GM18951 (cell line): Measurements from ENCODE around the gene P2RX5.

Experiments
- POLR2A ChIP-seq: IDR thresholded peaks from 4 replicates; pipeline ENCODE4 v1.6.1; 2011; ENCODE audit warnings: mild to moderate bottlenecking; ENCODE audit not compliant: insufficient read length, insufficient read depth; ENCODE audit errors: extremely low read depth
- in situ Hi-C: fragments of 300-500 bp; cut with MboI; formaldehyde crosslinking; loops from one replicate; pipeline ENCODE4 v1.12.0; 2022; ENCODE audit warnings: low sequenced_read_pairs, mixed read lengths, inconsistent platforms; ENCODE audit not compliant: unreplicated experiment

The P2RX5 gene

DNA sequence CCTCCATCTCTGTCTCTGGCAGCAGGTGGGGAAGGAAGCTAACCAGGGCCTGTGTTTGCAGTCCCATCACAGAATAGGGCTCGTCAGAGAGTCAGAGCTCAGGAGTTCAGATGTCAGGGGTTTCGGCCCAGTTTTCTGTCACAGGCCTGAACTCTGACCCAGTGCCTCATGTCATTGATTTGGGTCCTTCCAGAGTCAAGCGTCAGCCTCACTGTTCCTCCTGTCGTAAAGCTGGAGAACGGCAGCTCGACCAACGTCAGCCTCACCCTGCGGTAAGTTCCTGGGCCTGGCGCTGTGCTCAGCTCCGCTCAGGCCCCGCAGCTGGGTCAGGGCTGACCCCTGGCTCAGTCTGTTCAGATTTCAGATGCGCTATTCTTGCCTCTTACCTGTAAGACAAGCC lies 48.7 kb downstream of the P2RX5 start:
- no peak for TF ChIP-seq POLR2A
- in situ Hi-C loops = no loop called here

DNA sequence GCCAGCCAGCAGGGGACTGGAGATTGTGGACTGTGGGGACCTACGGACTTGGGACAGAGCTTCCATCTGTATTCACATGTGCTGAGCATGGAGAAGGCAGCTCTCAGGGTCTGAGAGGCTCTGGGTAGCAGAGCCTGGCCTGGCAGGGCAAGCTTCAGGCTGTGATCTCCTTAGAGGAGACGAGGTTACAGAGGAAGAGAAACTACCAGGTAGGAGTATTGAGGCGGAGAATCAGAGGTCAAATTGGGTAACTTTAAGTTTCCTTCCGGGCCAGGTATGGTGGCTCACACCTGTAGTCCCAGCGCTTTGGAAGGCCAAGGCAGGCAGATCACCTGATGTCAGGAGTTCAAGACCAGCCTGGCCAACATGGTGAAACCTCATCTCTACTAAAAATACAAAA lies 50.6 kb downstream of the P2RX5 start:
- in situ Hi-C loops = no loop called here
- TF ChIP-seq POLR2A = no peak

DNA sequence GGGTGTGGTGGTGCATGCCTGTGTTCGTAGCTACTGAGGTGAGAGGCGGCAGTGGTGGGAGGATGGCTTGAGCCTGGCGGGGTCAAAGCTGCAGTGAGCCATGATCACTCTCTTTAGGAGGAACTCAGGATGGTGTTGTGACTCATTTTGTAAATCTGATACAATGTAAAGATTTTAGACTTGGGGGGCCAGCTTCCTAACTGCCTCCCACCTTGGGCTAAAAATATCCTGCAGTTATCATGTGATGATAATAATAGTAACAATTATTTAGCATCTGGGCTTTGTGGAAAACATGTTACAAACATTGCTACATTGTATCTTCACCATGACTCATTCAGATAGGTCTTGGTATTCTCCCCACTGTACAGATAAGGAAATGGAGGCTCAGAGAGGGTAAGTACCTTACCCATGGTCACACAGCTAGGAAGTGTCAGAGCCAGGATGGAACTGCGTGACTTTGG lies 52.0 kb downstream of the P2RX5 start:
- no peak for TF ChIP-seq POLR2A
- in situ Hi-C loops = no loop called here

DNA sequence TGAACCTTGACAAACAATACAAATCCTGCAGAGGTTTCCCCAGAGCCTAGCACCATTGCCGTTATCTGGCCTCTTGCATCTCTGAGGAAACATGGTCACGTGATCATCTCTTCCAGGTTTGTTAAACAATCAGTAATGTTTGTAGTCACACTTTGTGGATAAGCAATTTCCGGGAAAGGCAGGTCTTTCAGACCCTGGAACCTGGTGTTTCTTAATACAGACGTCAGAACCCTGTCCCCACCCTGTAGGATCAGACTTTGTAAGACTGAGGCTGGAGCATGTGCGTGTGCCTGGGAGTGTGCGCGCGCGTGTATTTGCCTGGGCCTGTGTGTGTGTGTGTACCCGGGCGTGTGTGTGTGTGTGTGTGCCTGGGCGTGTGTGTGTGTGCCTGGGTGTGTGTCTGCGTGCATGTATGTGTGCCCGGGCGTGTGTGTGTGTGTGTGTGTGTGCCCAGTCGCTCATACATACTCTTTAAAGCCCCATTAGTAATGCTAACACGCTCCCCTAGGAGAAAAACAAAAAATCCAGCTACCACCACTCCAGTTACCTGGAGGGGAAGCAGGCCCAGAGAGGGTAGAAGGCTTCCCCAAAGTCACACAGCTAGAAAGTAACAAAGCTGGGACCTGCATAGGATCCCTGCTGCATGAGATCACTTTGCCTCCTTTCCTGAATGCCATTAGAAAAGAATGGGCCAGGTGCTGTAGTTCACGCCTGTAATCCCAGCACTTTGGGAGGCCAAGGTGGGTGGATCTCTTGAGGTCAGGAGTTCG lies 54.1 kb downstream of the P2RX5 start:
- in situ Hi-C loops = no loop called here

DNA sequence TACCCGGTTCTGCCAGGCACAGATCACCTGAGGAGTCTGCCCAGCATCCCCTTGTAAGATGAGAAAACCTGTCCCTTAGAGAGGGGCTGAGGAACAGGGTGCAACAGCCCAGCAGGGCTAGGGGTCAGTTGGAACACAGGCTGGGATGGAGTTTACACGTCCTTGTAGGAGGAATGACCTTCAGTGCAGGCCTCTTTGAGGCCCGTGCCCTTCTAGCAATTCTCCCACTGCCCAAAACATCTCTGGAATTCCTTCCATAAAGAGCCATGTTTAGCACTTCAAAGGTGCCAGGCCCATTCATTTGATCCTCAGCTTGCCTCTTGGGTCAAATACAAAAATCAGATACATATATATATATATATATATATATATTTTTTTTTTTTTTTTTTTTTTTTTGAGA lies 54.9 kb downstream of the P2RX5 start:
- no peak for TF ChIP-seq POLR2A
- in situ Hi-C loops = no loop called here

More for the DNA sequence above, 54.1 kb downstream of the P2RX5 start:
- no peak for TF ChIP-seq POLR2A

DNA sequence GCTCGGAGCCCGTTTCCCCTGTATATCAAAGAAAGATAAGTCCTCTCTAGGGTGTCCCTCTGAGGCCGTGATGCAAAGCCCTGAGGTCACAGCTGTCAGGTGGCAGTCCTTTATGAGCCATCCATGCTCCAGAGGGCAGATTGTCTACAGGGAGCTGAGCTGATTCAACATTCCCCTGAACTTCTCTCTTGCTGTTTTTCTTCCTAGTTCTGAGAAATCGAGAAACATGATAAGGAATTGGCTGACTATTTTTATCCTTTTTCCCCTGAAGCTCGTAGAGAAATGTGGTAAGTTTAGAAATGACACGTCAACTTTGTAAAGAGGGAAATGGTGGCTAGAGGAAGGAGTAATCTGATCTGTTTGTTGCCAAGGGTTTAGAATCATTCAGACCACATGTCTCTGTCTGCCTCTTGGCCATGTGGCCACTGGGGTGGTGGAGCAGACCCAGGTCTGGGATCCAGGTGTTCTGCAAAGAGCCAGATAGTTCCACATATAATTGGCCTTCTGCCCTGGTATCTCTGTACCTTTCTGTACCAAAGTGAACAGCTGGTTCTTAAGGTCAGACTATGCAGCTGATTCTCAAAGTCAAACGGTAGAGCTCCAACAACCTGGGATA lies 55.9 kb downstream of the P2RX5 start:
- TF ChIP-seq POLR2A = no peak
- in situ Hi-C loops = no loop called here

DNA sequence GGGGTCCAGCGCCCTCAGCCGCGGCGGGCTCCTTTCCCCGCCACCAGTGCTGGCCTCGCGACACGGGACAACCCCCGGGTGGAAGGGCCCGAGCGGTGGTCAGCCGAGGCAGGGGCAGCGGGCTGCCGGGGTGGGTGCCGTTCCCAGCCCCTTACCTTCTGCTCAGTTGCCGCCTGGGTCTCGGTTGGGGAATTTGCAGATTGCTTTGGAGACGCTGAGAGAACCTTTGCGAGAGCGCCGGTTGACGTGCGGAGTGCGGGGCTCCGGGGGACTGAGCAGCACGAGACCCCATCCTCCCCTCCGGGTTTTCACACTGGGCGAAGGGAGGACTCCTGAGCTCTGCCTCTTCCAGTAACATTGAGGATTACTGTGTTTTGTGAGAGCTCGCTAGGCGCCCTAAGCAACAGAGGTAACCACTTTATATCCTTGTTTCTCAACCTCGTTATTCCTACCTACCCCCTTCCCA lies 59.0 kb downstream of the P2RX5 start:
- in situ Hi-C loops = no loop called here
- no peak for TF ChIP-seq POLR2A

DNA sequence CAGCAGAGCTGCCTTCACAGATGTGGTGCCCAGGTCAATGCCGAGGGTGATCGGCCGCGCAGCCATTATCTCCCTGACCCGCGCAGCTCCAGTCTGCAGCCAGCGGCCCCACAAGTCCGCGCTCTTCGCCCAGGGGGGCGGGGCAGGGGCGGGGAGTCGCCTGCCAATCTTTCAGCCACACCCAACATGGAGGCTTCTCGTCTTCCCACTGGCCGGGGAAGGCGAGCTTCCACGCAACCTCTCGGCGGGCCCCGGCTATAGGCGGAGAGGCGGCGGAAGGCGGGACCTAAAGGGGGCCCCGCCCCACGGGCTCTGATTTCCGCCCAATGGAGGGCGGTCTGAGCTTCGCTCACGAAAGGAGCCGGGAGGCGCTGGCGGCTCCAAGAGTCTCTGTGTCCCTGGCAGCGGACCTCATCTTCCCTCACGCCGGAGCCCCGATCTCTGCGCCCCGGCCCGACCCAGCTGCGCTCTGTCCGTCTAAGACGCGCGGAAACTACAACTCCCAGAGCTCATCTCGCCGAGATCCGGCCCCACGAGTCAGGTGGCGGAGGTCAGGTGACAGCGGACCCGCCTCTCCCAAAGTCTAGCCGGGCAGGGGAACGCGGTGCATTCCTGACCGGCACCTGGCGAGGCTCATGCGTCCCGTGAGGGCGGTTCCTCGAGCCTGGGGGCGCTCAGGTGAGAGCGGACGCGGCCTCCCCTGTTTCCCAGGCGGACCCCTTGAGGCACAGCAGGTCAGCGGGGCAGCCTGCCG lies 59.6 kb downstream of the P2RX5 start, which contains the start of the genes CTNS and SHPK:
TSS of gene CTNS (plus strand) at position 607 of the 754 bp plus-strand sequence. CDS start 3,447 bp downstream, outside the sequence.
TSS of gene SHPK (minus strand) at position 97 of the 754 bp plus-strand sequence. CDS start at position 66, 31 bp downstream.
- in situ Hi-C loops = no loop called here
- TF ChIP-seq POLR2A = peak; percentile 87

DNA sequence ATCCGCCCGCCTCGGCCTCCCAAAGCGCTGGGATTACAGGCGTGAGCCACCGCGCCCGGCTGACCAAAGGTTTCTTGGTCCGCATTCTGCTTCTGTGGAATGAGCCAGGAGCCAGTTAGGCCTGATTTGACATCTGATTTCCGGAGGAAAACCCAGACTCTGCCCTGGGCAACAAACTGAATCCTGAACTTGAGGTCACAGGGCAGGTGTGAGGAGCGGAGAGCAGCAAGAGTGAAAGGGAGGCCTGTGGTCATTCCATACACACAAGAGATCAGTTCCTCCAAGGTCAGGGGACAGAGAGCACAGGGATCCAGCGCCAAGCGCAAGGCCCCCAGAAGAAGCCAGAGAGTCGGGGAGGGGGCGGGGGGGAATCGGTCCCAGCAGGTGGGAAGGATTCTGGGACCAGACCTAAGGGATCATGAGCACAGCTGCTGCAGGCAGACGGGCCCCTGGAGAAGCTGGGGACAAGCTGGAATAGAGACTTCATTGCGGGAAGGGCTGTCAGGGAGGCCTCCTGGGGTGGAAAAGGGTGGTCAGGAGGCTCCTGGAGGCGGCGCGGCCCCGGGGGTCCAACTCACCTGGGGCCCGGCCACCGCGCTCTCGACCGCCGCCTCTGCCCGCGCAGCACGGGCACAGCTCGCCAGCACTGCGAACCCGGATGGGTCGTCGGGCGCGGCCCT lies 60.3 kb downstream of the P2RX5 start:
- no peak for TF ChIP-seq POLR2A
- in situ Hi-C loops = no loop called here

DNA sequence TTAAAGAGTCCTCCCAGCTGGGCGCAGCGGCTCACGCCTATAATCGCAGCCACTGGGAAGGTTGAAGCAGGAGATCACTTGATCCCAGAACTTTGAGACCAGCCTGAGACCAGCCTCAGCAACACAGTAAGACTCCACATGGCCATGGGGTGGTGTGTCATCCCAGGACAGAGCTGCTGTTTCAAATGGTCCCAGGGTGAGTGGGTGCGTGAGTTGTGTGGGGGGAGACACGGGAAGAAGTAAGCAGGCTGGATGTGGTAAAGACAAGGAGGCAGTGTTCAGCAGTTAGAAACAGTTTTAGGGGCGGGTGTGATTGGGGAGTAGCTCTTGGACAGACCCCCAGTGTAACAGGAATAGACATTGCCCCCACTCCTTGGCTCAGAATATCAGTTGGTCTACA lies 63.7 kb downstream of the P2RX5 start:
- TF ChIP-seq POLR2A = no peak
- in situ Hi-C loops = no loop called here

DNA sequence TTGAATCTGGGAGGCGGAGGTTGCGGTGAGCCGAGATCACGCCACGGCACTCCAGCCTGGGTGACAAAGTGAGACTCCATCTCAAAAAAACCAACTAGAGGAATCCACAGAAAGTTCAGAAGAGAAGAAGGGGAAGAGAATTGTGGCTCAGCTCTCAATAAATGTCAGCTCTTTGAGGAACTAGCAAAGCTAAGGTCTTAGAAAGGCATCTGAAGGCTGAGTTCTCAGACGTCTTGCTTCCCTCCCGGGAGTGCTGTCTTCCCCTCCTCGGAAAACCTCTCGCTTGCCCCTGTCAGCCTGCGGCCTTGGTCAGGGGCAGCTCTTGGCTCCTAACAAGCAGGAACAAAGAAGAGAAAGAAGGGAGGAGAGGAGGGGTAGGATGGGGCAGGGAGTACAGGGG lies 65.2 kb downstream of the P2RX5 start:
- in situ Hi-C loops = no loop called here
- no peak for TF ChIP-seq POLR2A

DNA sequence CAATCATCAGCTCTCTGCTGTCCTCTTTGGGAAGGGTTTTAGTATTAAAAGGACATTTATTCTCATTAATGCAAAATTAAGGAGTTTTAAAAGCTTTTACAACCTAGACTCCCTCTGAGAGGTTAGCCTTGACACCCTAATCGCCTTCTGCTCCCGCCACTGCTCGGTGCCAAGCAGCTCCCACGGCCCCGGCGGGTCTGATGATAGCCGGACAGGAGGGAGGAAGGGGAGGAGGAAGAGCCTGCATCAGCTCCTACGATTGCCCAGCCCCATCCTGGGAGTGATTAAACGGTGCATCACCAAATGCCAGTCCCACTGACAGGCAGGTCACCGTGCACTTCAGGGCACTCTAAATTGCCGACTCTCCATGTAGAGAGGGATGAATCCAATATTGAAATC lies 68.2 kb downstream of the P2RX5 start:
- in situ Hi-C loops = no loop called here
- no peak for TF ChIP-seq POLR2A
